ENCODE measurements around the gene MRPS11. TPM values are rescaled to one million over a fixed set of nuclear protein-coding genes. Genes with fewer than 3 reads are reported as not detected.

MRPS11 gene
- total RNA-seq, 1 experiment from 2014 or later: 63.9 TPM

- no peak for TF ChIP-seq CTCF (IDR thresholded peaks at IDR 0.05; ENCODE audit: unreplicated experiment)
- Mint-ChIP-seq H3K27me3 (ENCODE audit: insufficient read depth, unreplicated experiment) (no peaks in the 10 kb centered on the region), H3K9me3 (ENCODE audit: unreplicated experiment) (no peaks in the 10 kb centered on the region), H3K27ac (ENCODE audit: low read depth, unreplicated experiment) (no peak overlapping the region), H3K4me1 (ENCODE audit: insufficient read depth, unreplicated experiment) (no peaks in the 10 kb centered on the region), H3K4me3 (ENCODE audit: unreplicated experiment) (no peak overlapping the region), H3K36me3 (ENCODE audit: insufficient read depth, unreplicated experiment) (no peaks in the 10 kb centered on the region)
- DNase-seq (ENCODE audit: unreplicated experiment): no peak
- intact Hi-C loops (cut with micrococcal nuclease): no loop called here
- BruUV-seq (replicated peaks): no TSS peak
- ChIA-PET CTCF (interaction anchor here (0.5 to 1.9 kb wide), 2 partner anchors 20 to 1547 kb away, joined by 3 to 8 read pairs; no protein-coding TSS in a partner anchor), POLR2A (no interaction called here)
These were observed 29.7 kb downstream of the MRPS11 start for GRCh38 chr15:88497109-88497765.

- Mint-ChIP-seq H3K27ac (ENCODE audit: low read depth, unreplicated experiment) (no peak overlapping the region), H3K4me1 (ENCODE audit: insufficient read depth, unreplicated experiment) (no peaks in the 10 kb centered on the region), H3K4me3 (ENCODE audit: unreplicated experiment) (no peak overlapping the region), H3K27me3 (ENCODE audit: insufficient read depth, unreplicated experiment) (no peaks in the 10 kb centered on the region), H3K36me3 (ENCODE audit: insufficient read depth, unreplicated experiment) (peaks cover 6% of the 10 kb centered on the region), H3K9me3 (ENCODE audit: unreplicated experiment) (no peaks in the 10 kb centered on the region)
- ChIA-PET POLR2A (no interaction called here), CTCF (interaction anchor here (0.7 to 0.8 kb wide), 2 partner anchors 14 to 123 kb away, joined by 3 read pairs; no protein-coding TSS in a partner anchor)
- no peak for TF ChIP-seq CTCF (IDR thresholded peaks at IDR 0.05; ENCODE audit: unreplicated experiment)
- intact Hi-C loops (cut with micrococcal nuclease): no loop called here
- BruUV-seq (replicated peaks): no TSS peak
- no peak for DNase-seq (ENCODE audit: unreplicated experiment)
These were observed 31.5 kb downstream of the MRPS11 start for GRCh38 chr15:88498996-88499395.

- no peak for TF ChIP-seq CTCF (IDR thresholded peaks at IDR 0.05; ENCODE audit: unreplicated experiment)
- no peak overlapping the region for H3K4me3 Mint-ChIP-seq (ENCODE audit: unreplicated experiment)
- H3K27me3 Mint-ChIP-seq (ENCODE audit: insufficient read depth, unreplicated experiment): no peaks in the 10 kb centered on the region
- H3K36me3 Mint-ChIP-seq (ENCODE audit: insufficient read depth, unreplicated experiment): peaks cover 10% of the 10 kb centered on the region
- no peak for DNase-seq (ENCODE audit: unreplicated experiment)
- H3K27ac Mint-ChIP-seq (ENCODE audit: low read depth, unreplicated experiment): no peak overlapping the region
- ChIA-PET CTCF (no interaction called here), POLR2A (no interaction called here)
- no peaks in the 10 kb centered on the region for H3K4me1 Mint-ChIP-seq (ENCODE audit: insufficient read depth, unreplicated experiment)
- no TSS peak for BruUV-seq (replicated peaks)
- H3K9me3 Mint-ChIP-seq (ENCODE audit: unreplicated experiment): no peaks in the 10 kb centered on the region
- intact Hi-C loops (cut with micrococcal nuclease): no loop called here
These were observed 36.9 kb downstream of the MRPS11 start for GRCh38 chr15:88504445-88504844.

GRCh38 chr15:88505721-88506120, 38.2 kb downstream of the MRPS11 start:
- intact Hi-C loops (cut with micrococcal nuclease): no loop called here
- no TSS peak for BruUV-seq (replicated peaks)
- ChIA-PET POLR2A (no interaction called here), CTCF (interaction anchor here (0.6 kb wide), 1 partner anchor 20 kb away, joined by 3 read pairs; no protein-coding TSS in a partner anchor)
- no peak for DNase-seq (ENCODE audit: unreplicated experiment)
- H3K4me3 Mint-ChIP-seq (ENCODE audit: unreplicated experiment): no peak overlapping the region
- H3K9me3 Mint-ChIP-seq (ENCODE audit: unreplicated experiment): no peaks in the 10 kb centered on the region
- H3K27ac Mint-ChIP-seq (ENCODE audit: low read depth, unreplicated experiment): no peak overlapping the region
- H3K4me1 Mint-ChIP-seq (ENCODE audit: insufficient read depth, unreplicated experiment): no peaks in the 10 kb centered on the region
- no peaks in the 10 kb centered on the region for H3K27me3 Mint-ChIP-seq (ENCODE audit: insufficient read depth, unreplicated experiment)
- no peak for TF ChIP-seq CTCF (IDR thresholded peaks at IDR 0.05; ENCODE audit: unreplicated experiment)
- H3K36me3 Mint-ChIP-seq (ENCODE audit: insufficient read depth, unreplicated experiment): peaks cover 20% of the 10 kb centered on the region
